ENCODE data around the gene ITGAE.

DNA sequence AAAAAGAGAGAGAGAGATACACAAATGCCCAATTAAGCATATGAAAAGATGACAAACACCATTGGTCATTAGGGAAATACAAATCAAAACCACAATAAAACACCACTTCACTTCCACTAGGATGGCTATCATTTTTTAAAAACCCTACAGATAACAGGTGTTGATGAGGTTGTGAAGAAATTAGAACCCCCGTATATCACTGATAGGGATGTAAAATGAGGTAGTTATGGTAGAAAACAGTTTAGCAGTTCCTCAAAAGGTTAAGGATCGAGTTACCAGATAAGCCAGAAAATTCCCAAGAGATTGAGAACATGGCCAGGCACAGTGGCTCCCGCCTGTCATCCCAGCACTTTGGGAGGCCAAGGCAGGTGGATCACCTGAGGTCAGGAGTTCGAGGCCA is 107.8 kb downstream of the ITGAE start:
- TF ChIP-seq, protein P1, sequence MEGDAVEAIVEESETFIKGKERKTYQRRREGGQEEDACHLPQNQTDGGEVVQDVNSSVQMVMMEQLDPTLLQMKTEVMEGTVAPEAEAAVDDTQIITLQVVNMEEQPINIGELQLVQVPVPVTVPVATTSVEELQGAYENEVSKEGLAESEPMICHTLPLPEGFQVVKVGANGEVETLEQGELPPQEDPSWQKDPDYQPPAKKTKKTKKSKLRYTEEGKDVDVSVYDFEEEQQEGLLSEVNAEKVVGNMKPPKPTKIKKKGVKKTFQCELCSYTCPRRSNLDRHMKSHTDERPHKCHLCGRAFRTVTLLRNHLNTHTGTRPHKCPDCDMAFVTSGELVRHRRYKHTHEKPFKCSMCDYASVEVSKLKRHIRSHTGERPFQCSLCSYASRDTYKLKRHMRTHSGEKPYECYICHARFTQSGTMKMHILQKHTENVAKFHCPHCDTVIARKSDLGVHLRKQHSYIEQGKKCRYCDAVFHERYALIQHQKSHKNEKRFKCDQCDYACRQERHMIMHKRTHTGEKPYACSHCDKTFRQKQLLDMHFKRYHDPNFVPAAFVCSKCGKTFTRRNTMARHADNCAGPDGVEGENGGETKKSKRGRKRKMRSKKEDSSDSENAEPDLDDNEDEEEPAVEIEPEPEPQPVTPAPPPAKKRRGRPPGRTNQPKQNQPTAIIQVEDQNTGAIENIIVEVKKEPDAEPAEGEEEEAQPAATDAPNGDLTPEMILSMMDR (IDR thresholded peaks at IDR 0.05) = no peak
- TF ChIP-seq POLR2A (IDR thresholded peaks at IDR 0.05) = no peak
